Fibroblast of skin of left quadriceps (primary cell): ENCODE data around the gene SPATA31A6.
"Not testable (repeated sequence)": the region's sequence is repeated elsewhere in the genome, so short reads cannot be mapped to it uniquely, and the experiment has no call there.

ENCODE experiments used
- DNase-seq, 2 experiments: peaks; one replicate each; pipeline ENCODE4 v3.0.0-alpha.2; 2013; ENCODE audit warnings: low read depth in 2 of 2

The SPATA31A6 gene

DNA sequence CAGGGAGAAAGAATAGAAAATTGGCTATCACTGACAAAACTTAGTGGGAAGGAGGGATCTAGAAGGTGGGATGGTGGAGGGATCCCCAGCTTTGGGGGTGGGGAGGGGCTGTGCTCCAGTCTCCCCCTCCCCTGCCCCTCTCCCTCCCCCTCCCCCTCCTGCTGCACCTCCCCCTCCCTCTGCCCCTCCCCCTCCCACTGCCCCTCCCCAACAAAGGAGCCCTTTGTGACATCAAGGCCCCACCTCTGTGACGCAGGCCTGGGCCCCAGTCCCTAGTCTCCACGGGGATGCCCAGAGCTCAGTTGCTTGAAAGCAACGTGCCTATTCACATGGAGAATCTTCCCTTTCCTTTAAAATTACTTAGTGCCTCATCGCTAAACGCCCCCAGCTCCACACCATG lies at the start of gene SPATA31A6:
SPATA31A6 (plus strand) TSS at position 301 of the 400 bp plus-strand sequence; CDS start at position 330, 29 bp downstream.
- DNase-seq, result not testable (repeated sequence)

DNA sequence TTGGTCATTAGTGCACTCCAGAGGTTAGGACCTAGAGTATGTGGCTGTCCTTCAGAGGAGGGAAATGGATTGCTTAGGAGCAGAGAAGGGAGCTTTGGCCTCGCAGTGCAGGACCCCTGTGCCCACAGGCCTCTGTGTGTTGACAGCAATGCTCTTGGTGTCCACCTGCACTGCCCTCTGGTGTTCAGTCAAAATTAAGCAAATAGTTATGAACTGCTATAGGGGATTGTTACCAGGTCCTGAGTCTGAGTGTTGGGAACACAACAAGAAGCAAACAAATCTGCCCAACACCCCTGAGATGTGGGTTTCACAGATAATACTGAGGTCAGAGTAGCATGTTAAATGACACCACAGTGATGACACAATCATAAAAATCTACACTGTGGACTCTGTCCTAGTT lies 23.2 kb upstream of the SPATA31A6 start:
- not testable (repeated sequence) for DNase-seq

DNA sequence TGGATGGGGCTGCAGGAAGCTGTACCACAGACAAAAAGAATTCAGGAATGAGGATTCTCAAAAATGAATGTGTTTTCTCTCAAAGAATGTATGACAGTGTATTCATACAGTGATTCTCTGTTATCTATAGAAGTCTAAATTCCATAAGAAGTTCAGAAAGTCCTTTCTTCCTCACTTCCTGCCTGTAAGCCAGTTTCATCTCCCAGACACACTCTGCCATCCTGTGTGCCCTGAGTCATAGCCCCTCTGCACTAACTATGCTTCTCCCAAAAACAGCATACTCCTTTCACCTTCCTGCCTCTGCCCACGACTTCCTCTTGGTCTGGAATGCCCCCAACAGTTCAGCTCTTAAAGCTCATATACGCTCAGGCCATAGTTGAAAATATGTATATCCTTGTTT lies 36.4 kb downstream of the SPATA31A6 start:
- not testable (repeated sequence) for DNase-seq

DNA sequence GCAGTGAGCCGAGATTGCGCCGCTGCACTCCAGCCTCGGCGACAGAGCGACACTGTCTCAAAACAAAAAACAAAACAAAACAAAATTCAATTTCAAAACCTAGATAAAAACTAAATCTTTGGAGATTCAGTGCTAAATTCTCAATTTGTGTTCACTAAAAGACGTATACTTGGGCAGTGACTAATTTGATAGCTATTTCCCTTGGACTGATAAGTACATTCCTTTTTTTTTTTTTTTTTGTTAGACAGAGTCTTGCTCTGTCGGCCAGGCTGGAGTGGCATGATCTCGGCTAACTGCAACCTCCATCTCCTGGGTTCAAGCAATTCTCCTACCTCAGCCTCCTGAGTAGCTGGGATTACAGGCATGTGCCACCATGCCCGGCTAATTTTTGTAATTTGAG lies 39.8 kb downstream of the SPATA31A6 start:
- not testable (repeated sequence) for DNase-seq

DNA sequence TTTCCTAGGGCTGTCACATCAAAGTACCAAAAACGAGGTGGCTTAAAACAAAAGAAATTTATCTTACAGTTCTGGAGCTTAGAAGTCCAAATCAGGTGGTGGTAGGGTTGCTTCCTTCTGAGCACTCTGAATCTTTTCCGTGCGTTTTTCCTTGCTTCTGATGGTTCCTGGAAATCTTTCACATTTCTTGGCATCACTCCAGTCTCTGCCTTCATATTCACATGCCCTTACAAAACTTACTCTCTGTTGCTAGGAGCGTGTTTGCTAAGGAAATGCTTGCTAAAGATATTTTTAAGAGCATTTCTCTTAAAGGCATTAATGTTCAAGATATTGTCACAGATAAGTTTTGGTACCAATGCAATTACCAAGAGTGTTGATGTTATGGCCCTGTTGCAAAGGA lies 49.6 kb downstream of the SPATA31A6 start:
- not testable (repeated sequence) for DNase-seq

DNA sequence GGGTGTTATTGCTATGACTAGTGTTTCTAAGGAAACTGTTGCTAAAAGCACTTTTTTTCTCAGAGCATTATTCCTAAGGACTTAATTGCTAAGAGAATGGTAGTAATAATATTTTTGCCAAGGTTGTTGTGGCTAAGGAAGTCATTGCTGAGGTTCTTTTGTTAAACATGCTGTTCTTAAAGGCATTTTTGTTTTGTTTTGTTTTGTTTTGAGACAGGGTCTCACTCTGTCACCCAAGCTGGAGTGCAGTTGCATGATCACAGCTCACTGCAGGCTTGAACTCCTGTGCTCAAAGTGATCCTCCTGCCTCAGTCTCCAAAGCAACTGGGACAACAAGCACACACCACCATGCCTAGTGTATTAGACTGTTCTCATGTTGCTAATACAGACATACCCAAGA lies 51.2 kb downstream of the SPATA31A6 start:
- DNase-seq, result not testable (repeated sequence)

DNA sequence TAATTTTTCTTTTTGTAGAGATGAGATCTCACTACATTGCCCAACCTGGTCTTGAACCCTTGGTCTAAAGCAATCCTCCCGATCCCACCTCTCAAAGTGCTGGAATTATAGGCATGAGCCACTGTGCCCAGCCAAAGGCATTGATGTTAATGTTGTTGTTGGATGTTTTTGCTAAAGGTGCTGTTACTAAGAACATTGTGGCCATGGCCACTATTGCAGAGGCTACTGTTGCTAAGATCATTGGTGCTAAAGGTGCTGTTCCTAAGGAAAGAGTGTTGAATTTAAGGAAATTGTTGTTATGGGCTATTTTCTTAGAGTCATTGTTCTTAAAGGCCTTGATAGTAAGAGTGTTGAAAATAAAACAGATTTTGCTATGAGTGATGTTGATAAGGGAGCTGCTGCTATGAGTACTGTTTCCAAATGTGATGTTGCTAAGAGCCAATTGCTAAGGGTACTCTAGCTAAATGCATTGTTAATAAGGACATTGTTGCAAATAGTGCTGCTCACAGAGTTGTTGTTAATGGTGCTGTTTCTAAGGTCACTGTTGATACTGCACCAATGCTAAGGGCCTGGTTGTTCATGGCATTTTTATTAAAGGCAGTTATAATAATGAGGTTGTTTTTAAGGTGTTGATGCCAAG lies 52.0 kb downstream of the SPATA31A6 start:
- DNase-seq, result not testable (repeated sequence)

DNA sequence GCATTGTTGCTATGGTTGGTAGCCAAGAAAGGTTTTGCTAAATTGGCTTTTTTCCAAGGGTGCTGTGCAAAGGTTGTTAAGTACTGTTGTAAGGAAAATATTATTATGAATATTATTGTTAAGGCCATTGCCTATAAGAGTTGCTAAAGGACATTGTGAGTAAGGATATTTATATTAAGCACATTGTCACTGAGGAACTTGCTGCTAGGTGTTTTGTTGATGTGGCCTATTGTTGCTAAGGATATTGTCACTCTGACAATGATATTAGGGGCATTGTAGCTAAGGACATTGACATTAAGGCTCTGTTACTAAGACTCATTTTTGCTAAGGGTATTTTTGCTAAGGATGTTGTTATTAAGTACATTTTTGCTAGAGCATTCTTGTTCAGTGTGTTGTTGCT lies 52.6 kb downstream of the SPATA31A6 start:
- DNase-seq, result not testable (repeated sequence)

DNA sequence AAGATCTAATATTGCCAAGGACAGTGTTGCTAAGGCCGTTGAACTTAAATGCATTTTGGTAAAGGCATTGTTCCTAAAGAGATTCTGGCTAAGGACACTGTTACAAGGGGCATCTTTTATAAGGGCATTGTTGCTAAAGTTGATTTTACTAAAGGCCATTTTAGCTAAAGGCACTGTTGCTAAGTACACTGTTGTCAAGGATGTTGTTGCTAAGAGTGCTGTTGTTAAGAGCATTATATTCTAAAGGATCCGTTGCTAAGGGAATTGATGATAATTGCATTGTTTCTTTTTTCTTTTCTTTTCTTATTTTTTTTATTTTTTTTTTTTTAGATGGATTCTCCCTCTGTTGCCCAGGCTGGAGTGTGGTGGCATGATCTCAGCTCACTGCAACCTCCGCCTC lies 53.9 kb downstream of the SPATA31A6 start:
- not testable (repeated sequence) for DNase-seq

DNA sequence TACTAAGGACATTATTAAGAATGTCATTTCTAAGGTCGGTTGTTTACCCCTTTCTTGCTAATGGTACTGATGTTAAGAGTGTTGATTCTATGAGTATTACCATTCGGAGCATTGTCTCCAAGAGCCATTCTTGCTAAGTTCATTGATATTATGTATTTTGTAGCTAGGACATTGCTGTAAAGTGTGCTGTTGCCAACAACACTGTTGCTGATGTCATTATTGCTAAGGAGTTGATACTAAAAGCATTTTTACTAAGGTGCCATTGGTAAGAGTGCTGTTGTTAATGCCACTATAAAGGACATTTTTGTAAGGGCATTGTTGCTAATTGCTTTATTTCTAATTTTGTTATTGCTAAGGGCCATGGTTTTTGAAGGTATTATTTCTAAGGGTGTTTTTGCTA lies 55.4 kb downstream of the SPATA31A6 start:
- not testable (repeated sequence) for DNase-seq
